Measurements from ENCODE around the gene C5orf34.
"Not testable (repeated sequence)": the region's sequence is repeated elsewhere in the genome, so short reads cannot be mapped to it uniquely, and the experiment has no call there.

Gene C5orf34

GRCh38 chr5:43514816-43515677 lies at the start of gene C5orf34:
TSS of gene C5orf34 (minus strand) at chr5:43515148. CDS start at chr5:43509339, 5,809 bp downstream.
- H3K9ac ChIP-seq (ENCODE audit: low read length): peak within 1 kb of the TSS; percentile 91
- peak within 1 kb of the TSS; percentile 20 for H3K4me3 ChIP-seq (ENCODE audit: low read length)
- no peaks in the 10 kb centered on the region for H3K27me3 ChIP-seq (ENCODE audit: control insufficient read depth, insufficient read depth, low read length)
- no peaks in the 10 kb centered on the region for H3K9me3 ChIP-seq (ENCODE audit: control insufficient read depth, low read length)
- peaks cover 4% of the 10 kb centered on the region for H3K4me1 ChIP-seq (ENCODE audit: control insufficient read depth, insufficient read depth, low read length)
- H3K36me3 ChIP-seq (ENCODE audit: control insufficient read depth, insufficient read depth, low read length): no peaks in the 10 kb centered on the region

GRCh38 chr5:43564289-43564850 lies 49.4 kb upstream of the C5orf34 start:
- no peak overlapping the region for H3K9ac ChIP-seq (ENCODE audit: low read length)
- no peaks in the 10 kb centered on the region for H3K4me1 ChIP-seq (ENCODE audit: control insufficient read depth, insufficient read depth, low read length)
- H3K9me3 ChIP-seq (ENCODE audit: control insufficient read depth, low read length): no peaks in the 10 kb centered on the region
- H3K36me3 ChIP-seq (ENCODE audit: control insufficient read depth, insufficient read depth, low read length): no peaks in the 10 kb centered on the region
- H3K4me3 ChIP-seq (ENCODE audit: low read length): no peak overlapping the region
- H3K27me3 ChIP-seq (ENCODE audit: control insufficient read depth, insufficient read depth, low read length): no peaks in the 10 kb centered on the region

DNA sequence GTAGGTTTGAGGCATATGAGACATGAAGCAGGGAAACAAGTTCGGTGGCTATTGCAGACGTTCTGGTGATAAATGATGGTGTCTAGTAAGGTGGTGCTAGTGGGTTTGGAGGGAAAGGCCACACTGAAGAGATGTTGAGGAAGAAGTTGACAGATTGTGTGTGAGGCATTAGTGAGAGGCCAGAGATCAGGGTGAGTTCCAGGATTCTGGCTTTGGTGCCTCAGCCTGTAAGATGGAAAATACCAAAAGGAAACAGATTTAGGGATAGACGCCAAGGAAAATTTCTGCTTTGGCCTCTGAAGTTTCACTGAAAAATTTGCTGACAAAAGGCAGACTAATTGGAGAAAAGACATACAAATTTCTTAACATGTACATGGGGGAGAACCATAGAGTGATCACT lies 48.4 kb upstream of the C5orf34 start:
- Histone ChIP-seq H3K27me3 (ENCODE audit: control insufficient read depth, insufficient read depth, low read length) (no peaks in the 10 kb centered on the region), H3K9ac (ENCODE audit: low read length) (no peak overlapping the region), H3K36me3 (ENCODE audit: control insufficient read depth, insufficient read depth, low read length) (no peaks in the 10 kb centered on the region), H3K9me3 (ENCODE audit: control insufficient read depth, low read length) (no peaks in the 10 kb centered on the region), H3K4me1 (ENCODE audit: control insufficient read depth, insufficient read depth, low read length) (no peaks in the 10 kb centered on the region), H3K4me3 (ENCODE audit: low read length) (no peak overlapping the region)

GRCh38 chr5:43561356-43561755 lies 46.4 kb upstream of the C5orf34 start:
- Histone ChIP-seq H3K9me3 (ENCODE audit: control insufficient read depth, low read length) (no peaks in the 10 kb centered on the region), H3K4me3 (ENCODE audit: low read length) (no peak overlapping the region), H3K4me1 (ENCODE audit: control insufficient read depth, insufficient read depth, low read length) (peaks cover 3% of the 10 kb centered on the region), H3K36me3 (ENCODE audit: control insufficient read depth, insufficient read depth, low read length) (no peaks in the 10 kb centered on the region), H3K9ac (ENCODE audit: low read length) (no peak overlapping the region), H3K27me3 (ENCODE audit: control insufficient read depth, insufficient read depth, low read length) (no peaks in the 10 kb centered on the region)

DNA sequence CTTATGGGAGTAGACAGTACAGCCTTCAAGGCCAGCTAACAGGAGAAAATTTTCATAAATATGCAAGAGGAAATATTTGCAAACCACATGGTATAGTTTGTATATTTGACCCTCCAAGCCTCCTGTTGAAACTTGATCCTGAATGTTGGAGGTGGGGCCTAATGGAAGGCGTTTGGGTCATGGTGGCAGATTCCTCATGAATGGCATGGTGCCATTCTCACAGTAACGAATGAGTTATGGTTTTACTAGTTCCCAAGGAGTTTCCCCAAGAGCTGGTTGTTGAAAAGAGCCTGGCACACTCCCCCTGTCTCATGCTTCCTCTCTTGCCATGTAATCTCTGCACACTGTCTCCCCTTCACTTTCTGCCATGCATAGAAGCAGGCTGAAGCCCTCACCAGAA lies 45.2 kb upstream of the C5orf34 start:
- H3K9ac ChIP-seq (ENCODE audit: low read length): no peak overlapping the region
- H3K9me3 ChIP-seq (ENCODE audit: control insufficient read depth, low read length): no peaks in the 10 kb centered on the region
- no peaks in the 10 kb centered on the region for H3K36me3 ChIP-seq (ENCODE audit: control insufficient read depth, insufficient read depth, low read length)
- no peaks in the 10 kb centered on the region for H3K27me3 ChIP-seq (ENCODE audit: control insufficient read depth, insufficient read depth, low read length)
- no peak overlapping the region for H3K4me3 ChIP-seq (ENCODE audit: low read length)
- peaks cover 3% of the 10 kb centered on the region for H3K4me1 ChIP-seq (ENCODE audit: control insufficient read depth, insufficient read depth, low read length)

- peak within 1 kb of the TSS; percentile 91 for H3K4me3 ChIP-seq (ENCODE audit: low read length)
Measured at GRCh38 chr5:43556857-43557542, 42.1 kb upstream of the C5orf34 start, which contains the start of gene PAIP1. TSS of gene PAIP1 (minus strand) at chr5:43557077. CDS start at chr5:43556846, 231 bp downstream.

GRCh38 chr5:43556607-43556856 lies 41.6 kb upstream of the C5orf34 start:
- peak overlapping the region; percentile 86 for H3K9ac ChIP-seq (ENCODE audit: low read length)
- H3K9me3 ChIP-seq (ENCODE audit: control insufficient read depth, low read length): not testable (repeated sequence)
- peak overlapping the region; percentile 91 for H3K4me3 ChIP-seq (ENCODE audit: low read length)

More at GRCh38 chr5:43556857-43557542, 42.1 kb upstream of the C5orf34 start, which contains the start of gene PAIP1:
- H3K9me3 ChIP-seq (ENCODE audit: control insufficient read depth, low read length): no peaks in the 10 kb centered on the region
- no peaks in the 10 kb centered on the region for H3K36me3 ChIP-seq (ENCODE audit: control insufficient read depth, insufficient read depth, low read length)
- peaks cover 17% of the 10 kb centered on the region for H3K4me1 ChIP-seq (ENCODE audit: control insufficient read depth, insufficient read depth, low read length)
- H3K27me3 ChIP-seq (ENCODE audit: control insufficient read depth, insufficient read depth, low read length): no peaks in the 10 kb centered on the region
- H3K9ac ChIP-seq (ENCODE audit: low read length): peak within 1 kb of the TSS; percentile 86

GRCh38 chr5:43555895-43556606 lies 41.1 kb upstream of the C5orf34 start:
- H3K4me3 ChIP-seq (ENCODE audit: low read length): peak overlapping the region; percentile 91
- H3K27me3 ChIP-seq (ENCODE audit: control insufficient read depth, insufficient read depth, low read length): no peaks in the 10 kb centered on the region
- H3K36me3 ChIP-seq (ENCODE audit: control insufficient read depth, insufficient read depth, low read length): no peaks in the 10 kb centered on the region
- peaks cover 17% of the 10 kb centered on the region for H3K4me1 ChIP-seq (ENCODE audit: control insufficient read depth, insufficient read depth, low read length)
- peak overlapping the region; percentile 86 for H3K9ac ChIP-seq (ENCODE audit: low read length)
- no peaks in the 10 kb centered on the region for H3K9me3 ChIP-seq (ENCODE audit: control insufficient read depth, low read length)

More at GRCh38 chr5:43556607-43556856, 41.6 kb upstream of the C5orf34 start:
- not testable (repeated sequence) for H3K27me3 ChIP-seq (ENCODE audit: control insufficient read depth, insufficient read depth, low read length); H3K36me3 ChIP-seq (ENCODE audit: control insufficient read depth, insufficient read depth, low read length)
- peaks cover 17% of the 10 kb centered on the region for H3K4me1 ChIP-seq (ENCODE audit: control insufficient read depth, insufficient read depth, low read length)

- no peak overlapping the region for H3K4me3 ChIP-seq (ENCODE audit: low read length)
- no peak overlapping the region for H3K9ac ChIP-seq (ENCODE audit: low read length)
- H3K36me3 ChIP-seq (ENCODE audit: control insufficient read depth, insufficient read depth, low read length): no peaks in the 10 kb centered on the region
Measured at GRCh38 chr5:43554497-43554896, 39.5 kb upstream of the C5orf34 start.

GRCh38 chr5:43553381-43553780 lies 38.4 kb upstream of the C5orf34 start:
- H3K9me3 ChIP-seq (ENCODE audit: control insufficient read depth, low read length): no peaks in the 10 kb centered on the region
- no peak overlapping the region for H3K4me3 ChIP-seq (ENCODE audit: low read length)
- H3K36me3 ChIP-seq (ENCODE audit: control insufficient read depth, insufficient read depth, low read length): no peaks in the 10 kb centered on the region
- peaks cover 17% of the 10 kb centered on the region for H3K4me1 ChIP-seq (ENCODE audit: control insufficient read depth, insufficient read depth, low read length)
- no peaks in the 10 kb centered on the region for H3K27me3 ChIP-seq (ENCODE audit: control insufficient read depth, insufficient read depth, low read length)
- H3K9ac ChIP-seq (ENCODE audit: low read length): no peak overlapping the region

More at GRCh38 chr5:43554497-43554896, 39.5 kb upstream of the C5orf34 start:
- H3K27me3 ChIP-seq (ENCODE audit: control insufficient read depth, insufficient read depth, low read length): no peaks in the 10 kb centered on the region
- peaks cover 17% of the 10 kb centered on the region for H3K4me1 ChIP-seq (ENCODE audit: control insufficient read depth, insufficient read depth, low read length)
- H3K9me3 ChIP-seq (ENCODE audit: control insufficient read depth, low read length): no peaks in the 10 kb centered on the region

- H3K36me3 ChIP-seq (ENCODE audit: control insufficient read depth, insufficient read depth, low read length): peaks cover under 1% of the 10 kb centered on the region
- no peaks in the 10 kb centered on the region for H3K9me3 ChIP-seq (ENCODE audit: control insufficient read depth, low read length)
- peaks cover 13% of the 10 kb centered on the region for H3K4me1 ChIP-seq (ENCODE audit: control insufficient read depth, insufficient read depth, low read length)
- no peak overlapping the region for H3K4me3 ChIP-seq (ENCODE audit: low read length)
- H3K9ac ChIP-seq (ENCODE audit: low read length): no peak overlapping the region
- H3K27me3 ChIP-seq (ENCODE audit: control insufficient read depth, insufficient read depth, low read length): no peaks in the 10 kb centered on the region
Measured at GRCh38 chr5:43551731-43552130, 36.8 kb upstream of the C5orf34 start.
